DOHH2 (cell line): ENCODE data around the gene HCK.

ENCODE experiments used
- H3F3A ChIP-seq: fragments of 200-600 bp; sonication (generic), shearing (Covaris generic); 2 replicates; pipeline ENCODE4 v1.6.0; 2016; ENCODE audit warnings: antibody characterized with exemption, mild to moderate bottlenecking; ENCODE audit not compliant: control insufficient read depth, insufficient read depth
- H3K27ac ChIP-seq: fragments of 200-600 bp; sonication (generic); 2 replicates; pipeline ENCODE4 v1.5.1; 2014; ENCODE audit warnings: low read depth, mild to moderate bottlenecking, low read length, moderate library complexity
- H3K27me3 ChIP-seq: fragments of 200-600 bp; sonication (generic); 2 replicates; pipeline ENCODE4 v1.6.1; 2014; ENCODE audit warnings: mild to moderate bottlenecking, low read length, mixed read lengths; ENCODE audit not compliant: control insufficient read depth
- H3K36me3 ChIP-seq: fragments of 200-600 bp; sonication (generic); 2 replicates; pipeline ENCODE4 v1.6.1; 2014; ENCODE audit warnings: mild to moderate bottlenecking, low read length, moderate library complexity, mixed read lengths; ENCODE audit not compliant: control insufficient read depth
- H3K4me1 ChIP-seq: fragments of 200-600 bp; sonication (generic); 2 replicates; pipeline ENCODE4 v1.6.1; 2014; ENCODE audit warnings: mild to moderate bottlenecking, low read length, mixed read lengths; ENCODE audit not compliant: control insufficient read depth
- H3K4me2 ChIP-seq: fragments of 200-600 bp; sonication (generic); 2 replicates; pipeline ENCODE4 v1.6.0; 2014; ENCODE audit warnings: mild to moderate bottlenecking, low read length, moderate library complexity
- H3K4me3 ChIP-seq: fragments of 200-600 bp; sonication (generic); 2 replicates; pipeline ENCODE4 v1.5.1; 2014; ENCODE audit warnings: mild to moderate bottlenecking, low read length, mixed read lengths
- H3K79me2 ChIP-seq: fragments of 200-600 bp; sonication (generic); 2 replicates; pipeline ENCODE4 v1.6.1; 2014; ENCODE audit warnings: mild to moderate bottlenecking, low read length, mixed read lengths; ENCODE audit not compliant: control insufficient read depth
- H3K9me2 ChIP-seq: fragments of 200-600 bp; sonication (generic); replicated peaks from 2 replicates; pipeline ENCODE4 v1.6.1; 2014; ENCODE audit warnings: mild to moderate bottlenecking, low read length, mixed read lengths; ENCODE audit not compliant: control insufficient read depth
- H3K9me3 ChIP-seq: fragments of 200-600 bp; sonication (generic); 2 replicates; pipeline ENCODE4 v1.6.1; 2014; ENCODE audit warnings: antibody characterized with exemption, low read length, mixed read lengths; ENCODE audit not compliant: control insufficient read depth, insufficient read depth
- H4K20me1 ChIP-seq: fragments of 200-600 bp; sonication (generic); 2 replicates; pipeline ENCODE4 v1.6.0; 2014; ENCODE audit warnings: low read depth, mild to moderate bottlenecking, antibody characterized with exemption, low read length, moderate library complexity; ENCODE audit not compliant: control insufficient read depth, insufficient read depth
- EZH2phosphoT487 ChIP-seq: fragments of 200-600 bp; sonication (generic); IDR thresholded peaks from 2 replicates; pipeline ENCODE4 v1.6.1; 2017; ENCODE audit warnings: borderline replicate concordance, mild to moderate bottlenecking, antibody characterized with exemption, low read length, moderate library complexity, mixed read lengths
- TF ChIP-seq, protein P1 (sequence below): fragments of 200-600 bp; sonication (generic); IDR thresholded peaks from one replicate; pipeline ENCODE4 v1.5.1; 2014; ENCODE audit warnings: antibody characterized with exemption, mild to moderate bottlenecking, low read depth, low read length; ENCODE audit not compliant: poor library complexity, severe bottlenecking

HCK gene

GRCh38 chr20:32123088-32123487 is 71.0 kb downstream of the HCK start:
- Histone ChIP-seq H3K9me2 (no peaks in the 10 kb centered on the region), H3K4me3 (no peak overlapping the region), H3K27me3 (no peaks in the 10 kb centered on the region), H3F3A (peaks cover 2% of the 10 kb centered on the region; the same call in 1 of the 2 replicates), H4K20me1 (peaks cover 9% of the 10 kb centered on the region; the same call in 1 of the 2 replicates), H3K27ac (no peak overlapping the region), H3K9me3 (no peaks in the 10 kb centered on the region), H3K36me3 (peaks cover 9% of the 10 kb centered on the region), H3K79me2 (peaks cover 71% of the 10 kb centered on the region), H3K4me1 (peaks cover 10% of the 10 kb centered on the region), H3K4me2 (no peak overlapping the region)
- TF ChIP-seq, protein P1, sequence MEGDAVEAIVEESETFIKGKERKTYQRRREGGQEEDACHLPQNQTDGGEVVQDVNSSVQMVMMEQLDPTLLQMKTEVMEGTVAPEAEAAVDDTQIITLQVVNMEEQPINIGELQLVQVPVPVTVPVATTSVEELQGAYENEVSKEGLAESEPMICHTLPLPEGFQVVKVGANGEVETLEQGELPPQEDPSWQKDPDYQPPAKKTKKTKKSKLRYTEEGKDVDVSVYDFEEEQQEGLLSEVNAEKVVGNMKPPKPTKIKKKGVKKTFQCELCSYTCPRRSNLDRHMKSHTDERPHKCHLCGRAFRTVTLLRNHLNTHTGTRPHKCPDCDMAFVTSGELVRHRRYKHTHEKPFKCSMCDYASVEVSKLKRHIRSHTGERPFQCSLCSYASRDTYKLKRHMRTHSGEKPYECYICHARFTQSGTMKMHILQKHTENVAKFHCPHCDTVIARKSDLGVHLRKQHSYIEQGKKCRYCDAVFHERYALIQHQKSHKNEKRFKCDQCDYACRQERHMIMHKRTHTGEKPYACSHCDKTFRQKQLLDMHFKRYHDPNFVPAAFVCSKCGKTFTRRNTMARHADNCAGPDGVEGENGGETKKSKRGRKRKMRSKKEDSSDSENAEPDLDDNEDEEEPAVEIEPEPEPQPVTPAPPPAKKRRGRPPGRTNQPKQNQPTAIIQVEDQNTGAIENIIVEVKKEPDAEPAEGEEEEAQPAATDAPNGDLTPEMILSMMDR = no peak
- TF ChIP-seq EZH2phosphoT487 = no peak

- TF ChIP-seq EZH2phosphoT487 = no peak
- TF ChIP-seq, protein P1 = no peak
- Histone ChIP-seq H3K79me2 (peaks cover 73% of the 10 kb centered on the region), H3K9me3 (no peaks in the 10 kb centered on the region)
Measured at GRCh38 chr20:32124916-32125454, 72.9 kb downstream of the HCK start.

DNA sequence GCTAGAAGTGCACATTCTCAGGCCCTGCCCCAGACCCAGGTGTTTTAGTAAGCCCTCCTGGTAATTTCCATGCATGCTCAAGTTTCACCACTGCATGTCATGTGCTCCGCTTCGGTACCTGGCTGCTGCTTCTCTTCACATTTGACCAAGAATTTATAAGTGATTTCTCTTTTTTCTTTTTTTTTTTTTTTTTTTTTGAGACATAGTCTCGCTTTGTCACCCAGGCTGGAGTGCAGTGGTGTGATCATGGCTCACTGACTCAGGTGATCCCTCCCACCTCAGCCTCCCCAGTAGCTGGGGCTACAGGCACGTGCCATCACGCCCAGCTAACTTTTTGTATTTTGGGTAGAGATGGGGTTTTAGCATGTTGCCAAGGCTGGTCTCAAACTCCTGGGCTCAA is 73.5 kb downstream of the HCK start:
- no peaks in the 10 kb centered on the region for H3K9me3 ChIP-seq

More at GRCh38 chr20:32124916-32125454, 72.9 kb downstream of the HCK start:
- no peaks in the 10 kb centered on the region for H3K27me3 ChIP-seq
- H3F3A ChIP-seq = no peaks in the 10 kb centered on the region
- no peak overlapping the region for H3K4me2 ChIP-seq
- H3K36me3 ChIP-seq = peaks cover 12% of the 10 kb centered on the region
- H3K4me1 ChIP-seq = peaks cover 10% of the 10 kb centered on the region
- no peak overlapping the region for H3K27ac ChIP-seq
- H3K4me3 ChIP-seq = no peak overlapping the region
- peaks cover 9% of the 10 kb centered on the region; the same call in 1 of the 2 replicates for H4K20me1 ChIP-seq
- H3K9me2 ChIP-seq = no peaks in the 10 kb centered on the region

More for the DNA sequence above, 73.5 kb downstream of the HCK start:
- Histone ChIP-seq H3K9me2 (no peaks in the 10 kb centered on the region), H3F3A (no peaks in the 10 kb centered on the region), H3K79me2 (peaks cover 73% of the 10 kb centered on the region), H3K4me1 (peaks cover 10% of the 10 kb centered on the region), H3K27me3 (no peaks in the 10 kb centered on the region), H4K20me1 (peaks cover 12% of the 10 kb centered on the region), H3K27ac (no peak overlapping the region), H3K36me3 (peaks cover 12% of the 10 kb centered on the region), H3K4me2 (no peak overlapping the region), H3K4me3 (no peak overlapping the region)
- TF ChIP-seq, protein P1 = no peak
- TF ChIP-seq EZH2phosphoT487 = no peak
